Peyer's patch (tissue), 4 donors: ENCODE data around the gene CHID1. TPM values are rescaled to one million over a fixed set of nuclear protein-coding genes. Genes with fewer than 3 reads are reported as not detected.

ENCODE experiments used
- DNase-seq, 3 donors: peaks; one replicate each; pipeline ENCODE4 v3.0.0-alpha.2; 2017 to 2019
- H3K27ac ChIP-seq, 4 donors: fragments of 200-600 bp; sonication (generic); one replicate each; pipeline ENCODE4 v1.5.1; 2016 to 2019
- H3K27me3 ChIP-seq, 2 donors: fragments of 200-600 bp; sonication (generic); one replicate each; pipeline ENCODE4 v1.5.1; 2019
- H3K36me3 ChIP-seq, 3 donors: fragments of 200-600 bp; sonication (generic); one replicate each; pipeline ENCODE4 v1.5.1; 2016 to 2019
- H3K4me1 ChIP-seq, 4 donors: fragments of 200-600 bp; sonication (generic); one replicate each; pipeline ENCODE4 v1.5.1; 2016 to 2019
- H3K4me3 ChIP-seq, 4 donors: fragments of 200-600 bp; sonication (generic); 1 replicate in 3 of 4; 2 replicates in 1 of 4; pipeline ENCODE4 v1.5.1; 2016 to 2019; ENCODE audit warnings: mild to moderate bottlenecking in 1 of 4
- H3K9me3 ChIP-seq, 4 donors: fragments of 200-600 bp; sonication (generic); one replicate each; pipeline ENCODE4 v1.5.1; 2016 to 2019; ENCODE audit warnings: mild to moderate bottlenecking in 1 of 4
- CTCF ChIP-seq, 6 experiments: fragments of 450-650 bp in 4 of 6; fragments of 200-600 bp in 2 of 6; sonication (generic) in 1 of 6; IDR thresholded peaks; one replicate each; pipeline ENCODE4 v1.5.1; 2017 to 2019; ENCODE audit warnings: antibody characterized with exemption in 6 of 6, mild to moderate bottlenecking in 3 of 6, moderate library complexity in 1 of 6
- POLR2A ChIP-seq, 2 donors: fragments of 450-650 bp; IDR thresholded peaks; one replicate each; pipeline ENCODE4 v1.5.1; 2017; ENCODE audit warnings: antibody characterized with exemption in 2 of 2, mild to moderate bottlenecking in 2 of 2, moderate library complexity in 2 of 2
- total RNA-seq, 4 donors: library from RNA; depleted of rRNA; stranded (reverse); fragments of >200 nt; gene quantifications; one replicate each; pipeline ENCODE4 v1.1.0, GENCODE V29; 2016

CHID1 gene
- total RNA-seq, 4 donors from 2014 or later = 50.6 to 72.6 (median 57.2) TPM

GRCh38 chr11:868802-869201 lies 41.8 kb downstream of the CHID1 start:
- H3K4me1 ChIP-seq = no peaks in the 10 kb centered on the region
- no peak overlapping the region for H3K4me3 ChIP-seq
- no peak for DNase-seq
- no peaks in the 10 kb centered on the region for H3K9me3 ChIP-seq
- TF ChIP-seq CTCF (IDR thresholded peaks at IDR 0.05) (no peak), POLR2A (IDR thresholded peaks at IDR 0.05) (no peak)
- H3K27me3 ChIP-seq = no peaks in the 10 kb centered on the region
- H3K36me3 ChIP-seq = no peaks in the 10 kb centered on the region
- H3K27ac ChIP-seq = no peak overlapping the region

- no peak for DNase-seq
- H3K36me3 ChIP-seq = no peaks in the 10 kb centered on the region
- TF ChIP-seq POLR2A (IDR thresholded peaks at IDR 0.05) = no peak
- TF ChIP-seq CTCF (IDR thresholded peaks at IDR 0.05) = no peak
Measured at GRCh38 chr11:868394-868793, 42.2 kb downstream of the CHID1 start.

GRCh38 chr11:867856-868358 lies 42.7 kb downstream of the CHID1 start:
- Histone ChIP-seq H3K27me3 (no peaks in the 10 kb centered on the region), H3K27ac (no peak overlapping the region), H3K9me3 (no peaks in the 10 kb centered on the region), H3K4me1 (no peaks in the 10 kb centered on the region), H3K4me3 (no peak overlapping the region), H3K36me3 (no peaks in the 10 kb centered on the region)
- no peak for DNase-seq
- TF ChIP-seq CTCF (IDR thresholded peaks at IDR 0.05) (no peak), POLR2A (IDR thresholded peaks at IDR 0.05) (no peak)

More at GRCh38 chr11:868394-868793, 42.2 kb downstream of the CHID1 start:
- no peak overlapping the region for H3K27ac ChIP-seq
- H3K4me3 ChIP-seq = no peak overlapping the region
- H3K27me3 ChIP-seq = no peaks in the 10 kb centered on the region
- H3K4me1 ChIP-seq = no peaks in the 10 kb centered on the region
- H3K9me3 ChIP-seq = no peaks in the 10 kb centered on the region

- Histone ChIP-seq H3K27ac (no peak overlapping the region), H3K27me3 (peaks cover 0 to 4% of the 10 kb centered on the region in 2 donors), H3K4me3 (no peak overlapping the region), H3K9me3 (no peaks in the 10 kb centered on the region), H3K4me1 (peaks cover 0 to 8% (median 0%) of the 10 kb centered on the region in 4 donors), H3K36me3 (no peaks in the 10 kb centered on the region)
- DNase-seq = no peak
- TF ChIP-seq CTCF (IDR thresholded peaks at IDR 0.05) (no peak), POLR2A (IDR thresholded peaks at IDR 0.05) (no peak)
Measured at GRCh38 chr11:866481-866880, 44.1 kb downstream of the CHID1 start.

GRCh38 chr11:865462-866430 lies 44.9 kb downstream of the CHID1 start:
- H3K27me3 ChIP-seq = peaks cover 0 to 4% of the 10 kb centered on the region in 2 donors
- H3K9me3 ChIP-seq = no peaks in the 10 kb centered on the region
- peaks cover 0 to 8% (median 0%) of the 10 kb centered on the region in 4 donors for H3K4me1 ChIP-seq
- H3K27ac ChIP-seq = no peak overlapping the region
- H3K36me3 ChIP-seq = no peaks in the 10 kb centered on the region
- H3K4me3 ChIP-seq = no peak overlapping the region
- DNase-seq = no peak
- TF ChIP-seq POLR2A (IDR thresholded peaks at IDR 0.05) (no peak), CTCF (IDR thresholded peaks at IDR 0.05) (no peak)
